T-helper 22 cell (primary cell): ENCODE data around the gene ZP1.

Experiments
- DNase-seq: peaks from one replicate; pipeline ENCODE4 v3.0.0-alpha.2; 2020; ENCODE audit warnings: low read depth

The ZP1 gene

GRCh38 chr11:60859616-60860250, 7.6 kb upstream of the ZP1 start:
- DNase-seq = no peak

- no peak for DNase-seq
Observed at GRCh38 chr11:60860943-60861342, 6.4 kb upstream of the ZP1 start.

- DNase-seq = no peak
Observed at GRCh38 chr11:60862171-60862570, 5.2 kb upstream of the ZP1 start.

- DNase-seq = no peak
Observed at GRCh38 chr11:60863550-60864521, 3.5 kb upstream of the ZP1 start.

- DNase-seq = no peak
Observed at GRCh38 chr11:60864856-60865513, 2.4 kb upstream of the ZP1 start.

- no peak for DNase-seq
Observed at GRCh38 chr11:60867871-60868681, 734 bp downstream of the ZP1 start.

GRCh38 chr11:60868682-60869450, 1.5 kb downstream of the ZP1 start:
- no peak for DNase-seq

- DNase-seq = no peak
Observed at GRCh38 chr11:60869451-60869825, 2.1 kb downstream of the ZP1 start.

- no peak for DNase-seq
Observed at GRCh38 chr11:60870276-60870675, 2.9 kb downstream of the ZP1 start.

GRCh38 chr11:60870733-60871377, 3.5 kb downstream of the ZP1 start:
- no peak for DNase-seq

- no peak for DNase-seq
Observed at GRCh38 chr11:60871378-60872061, 4.2 kb downstream of the ZP1 start.

- no peak for DNase-seq
Observed at GRCh38 chr11:60872124-60872960, 5.0 kb downstream of the ZP1 start.

- no peak for DNase-seq
Observed at GRCh38 chr11:60872961-60873524, 5.7 kb downstream of the ZP1 start.

- no peak for DNase-seq
Observed at GRCh38 chr11:60873533-60873932, 6.2 kb downstream of the ZP1 start.

GRCh38 chr11:60874421-60875365, 7.4 kb downstream of the ZP1 start:
- no peak for DNase-seq

- no peak for DNase-seq
Observed at GRCh38 chr11:60875366-60876167, 8.2 kb downstream of the ZP1 start.

- DNase-seq = no peak
Observed at GRCh38 chr11:60876168-60876485, 8.8 kb downstream of the ZP1 start.
